T follicular helper cell (primary cell): ENCODE measurements around the gene TMA16.
"Not testable (repeated sequence)": the region's sequence is repeated elsewhere in the genome, so short reads cannot be mapped to it uniquely, and the experiment has no call there.

ENCODE experiments used
- DNase-seq: peaks from one replicate; pipeline ENCODE4 v3.0.0-alpha.2; 2020; ENCODE audit warnings: low read depth

TMA16 gene

GRCh38 chr4:163515198-163515597 is 20.7 kb downstream of the TMA16 start:
- no peak for DNase-seq

GRCh38 chr4:163523791-163524365 is 29.4 kb downstream of the TMA16 start:
- no peak for DNase-seq

GRCh38 chr4:163525982-163526381 is 31.5 kb downstream of the TMA16 start:
- DNase-seq = no peak

GRCh38 chr4:163527172-163527571 is 32.7 kb downstream of the TMA16 start:
- DNase-seq = no peak

GRCh38 chr4:163528653-163529052 is 34.2 kb downstream of the TMA16 start:
- no peak for DNase-seq

GRCh38 chr4:163534056-163534455 is 39.6 kb downstream of the TMA16 start:
- DNase-seq = no peak

GRCh38 chr4:163535657-163536056 is 41.2 kb downstream of the TMA16 start:
- DNase-seq = no peak

- DNase-seq = no peak
These were observed 41.6 kb downstream of the TMA16 start for GRCh38 chr4:163536091-163536490.

GRCh38 chr4:163537114-163537513 is 42.6 kb downstream of the TMA16 start:
- no peak for DNase-seq

GRCh38 chr4:163538820-163539219 is 44.3 kb downstream of the TMA16 start:
- DNase-seq = not testable (repeated sequence)

- DNase-seq = no peak
These were observed 46.0 kb downstream of the TMA16 start for GRCh38 chr4:163540448-163540847.

- no peak for DNase-seq
These were observed 46.5 kb downstream of the TMA16 start for GRCh38 chr4:163540977-163541376.

- no peak for DNase-seq
These were observed 47.8 kb downstream of the TMA16 start for GRCh38 chr4:163542275-163542674.

- peak; percentile 31 for DNase-seq
These were observed 50.0 kb downstream of the TMA16 start for GRCh38 chr4:163544407-163545038.

GRCh38 chr4:163548481-163549243 is 54.2 kb downstream of the TMA16 start:
- DNase-seq = no peak

GRCh38 chr4:163550869-163551267 is 56.4 kb downstream of the TMA16 start:
- no peak for DNase-seq

GRCh38 chr4:163553146-163553545 is 58.7 kb downstream of the TMA16 start:
- DNase-seq = no peak

GRCh38 chr4:163554870-163555465 is 60.5 kb downstream of the TMA16 start:
- DNase-seq = no peak

GRCh38 chr4:163556177-163556576 is 61.7 kb downstream of the TMA16 start:
- no peak for DNase-seq

GRCh38 chr4:163556650-163557391 is 62.3 kb downstream of the TMA16 start:
- DNase-seq = no peak

- no peak for DNase-seq
These were observed 64.1 kb downstream of the TMA16 start for GRCh38 chr4:163558539-163559044.

- DNase-seq = no peak
These were observed 68.0 kb downstream of the TMA16 start for GRCh38 chr4:163562496-163562895.
